IPS-20b (cell line): Measurements from ENCODE around the gene ZNF385A.

Experiments
- H3K27ac ChIP-seq: one replicate; pipeline ENCODE4 v1.5.1; 2013; ENCODE audit warnings: low read length
- H3K27me3 ChIP-seq: 2 replicates; pipeline ENCODE4 v1.6.1; 2013; ENCODE audit warnings: mild to moderate bottlenecking, low read length, inconsistent platforms; ENCODE audit not compliant: insufficient read depth
- H3K36me3 ChIP-seq: 2 replicates; pipeline ENCODE4 v1.6.1; 2013; ENCODE audit warnings: low read depth, mild to moderate bottlenecking, inconsistent platforms, low read length, moderate library complexity; ENCODE audit not compliant: insufficient read depth
- H3K4me1 ChIP-seq: 2 replicates; pipeline ENCODE4 v1.6.1; 2013; ENCODE audit warnings: mild to moderate bottlenecking, control low read depth, inconsistent platforms, low read length, moderate library complexity; ENCODE audit not compliant: insufficient read depth
- H3K4me3 ChIP-seq: 2 replicates; pipeline ENCODE4 v1.5.1; 2013; ENCODE audit warnings: mild to moderate bottlenecking, low read length, inconsistent platforms
- H3K9ac ChIP-seq: 2 replicates; pipeline ENCODE4 v1.6.1; 2013; ENCODE audit warnings: low read depth, mild to moderate bottlenecking, inconsistent platforms, low read length, moderate library complexity
- H3K9me3 ChIP-seq: 2 replicates; pipeline ENCODE4 v1.6.1; 2013; ENCODE audit warnings: mild to moderate bottlenecking, low read depth, low read length, inconsistent platforms; ENCODE audit not compliant: insufficient read depth

ZNF385A gene

DNA sequence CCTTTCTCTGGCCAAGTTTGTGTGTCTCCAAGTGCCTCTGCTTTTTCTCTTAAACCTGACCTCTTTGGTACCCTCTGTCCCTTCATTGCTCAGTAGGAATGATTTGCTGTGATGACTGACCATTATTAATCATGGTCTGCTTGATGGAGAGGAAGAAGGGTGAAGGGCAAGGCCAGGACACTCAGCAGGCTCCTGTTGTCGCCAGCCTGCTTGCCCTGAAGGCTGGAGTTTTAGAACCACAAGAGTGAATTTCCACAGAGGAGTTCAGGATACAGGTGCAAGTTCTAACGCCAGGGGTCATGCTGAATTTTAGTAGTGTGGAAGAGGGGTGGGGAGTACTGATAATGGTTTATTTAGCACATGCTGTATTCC lies 37.3 kb upstream of the ZNF385A start:
- peaks cover 99% of the 10 kb centered on the region for H3K27me3 ChIP-seq
- no peak overlapping the region for H3K27ac ChIP-seq
- H3K4me1 ChIP-seq, result peaks cover 26% of the 10 kb centered on the region; the same call in 1 of the 2 replicates
- H3K9ac ChIP-seq, result no peak overlapping the region
- H3K4me3 ChIP-seq, result no peak overlapping the region
- no peaks in the 10 kb centered on the region for H3K36me3 ChIP-seq
- H3K9me3 ChIP-seq, result no peaks in the 10 kb centered on the region

DNA sequence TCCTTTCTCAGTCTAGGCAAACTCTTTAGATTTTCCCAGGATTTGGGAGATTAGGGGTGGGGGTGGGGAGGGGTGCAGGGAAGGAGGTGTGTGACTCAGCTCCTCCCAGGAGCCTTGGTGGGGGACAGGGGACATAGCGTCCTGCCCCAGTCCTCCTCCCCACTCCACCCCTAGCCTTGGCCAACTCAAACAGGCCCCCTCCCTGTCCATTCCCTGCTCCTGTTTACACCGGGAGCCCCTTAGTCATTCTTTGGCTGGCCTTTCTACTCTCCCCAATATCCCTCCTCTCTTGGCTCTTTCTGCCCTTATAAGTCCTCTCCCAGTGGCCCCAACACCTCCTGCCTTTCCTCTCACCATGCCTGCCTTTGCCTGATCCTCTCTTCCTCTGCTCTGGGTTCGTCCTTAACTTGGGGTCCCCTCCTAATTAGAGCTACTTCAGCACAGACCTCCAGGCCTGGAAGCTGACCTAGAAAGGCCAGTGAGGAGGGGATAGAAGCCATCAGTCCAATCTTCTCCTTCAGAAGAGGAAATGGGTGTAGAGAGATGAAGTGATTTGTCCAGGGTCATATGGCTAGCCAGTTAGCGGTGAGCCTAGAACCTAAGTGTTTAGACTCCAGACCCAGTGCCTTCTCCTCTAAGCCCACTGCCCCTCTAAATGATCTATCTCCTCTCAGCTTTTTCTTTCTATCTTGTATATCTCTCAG lies 36.8 kb upstream of the ZNF385A start:
- Histone ChIP-seq H3K4me3 (no peak overlapping the region), H3K36me3 (no peaks in the 10 kb centered on the region), H3K4me1 (peaks cover 27% of the 10 kb centered on the region; the same call in 1 of the 2 replicates), H3K9ac (peak overlapping the region; percentile 36; the same call in 1 of the 2 replicates), H3K9me3 (no peaks in the 10 kb centered on the region), H3K27ac (no peak overlapping the region), H3K27me3 (peaks cover 98% of the 10 kb centered on the region)

GRCh38 chr12:54420766-54421144 lies 36.2 kb upstream of the ZNF385A start:
- H3K27me3 ChIP-seq, result peaks cover 92% of the 10 kb centered on the region
- H3K4me3 ChIP-seq, result no peak overlapping the region
- H3K27ac ChIP-seq, result no peak overlapping the region
- H3K36me3 ChIP-seq, result no peaks in the 10 kb centered on the region
- no peaks in the 10 kb centered on the region for H3K9me3 ChIP-seq
- H3K4me1 ChIP-seq, result peaks cover 27% of the 10 kb centered on the region; the same call in 1 of the 2 replicates
- H3K9ac ChIP-seq, result peak overlapping the region; percentile 36; the same call in 1 of the 2 replicates

GRCh38 chr12:54419088-54419887 lies 34.8 kb upstream of the ZNF385A start, which contains the start of gene ITGA5:
ITGA5 (minus strand) TSS chr12:54419266; CDS start chr12:54419198, 68 bp downstream.
- peaks cover 77% of the 10 kb centered on the region for H3K27me3 ChIP-seq
- H3K4me3 ChIP-seq, result peak within 1 kb of the TSS; percentile 80
- no peaks in the 10 kb centered on the region for H3K9me3 ChIP-seq
- H3K9ac ChIP-seq, result peak within 1 kb of the TSS; percentile 68; the same call in 1 of the 2 replicates
- no peak within 1 kb of the TSS for H3K27ac ChIP-seq
- no peaks in the 10 kb centered on the region for H3K36me3 ChIP-seq
- peaks cover 27% of the 10 kb centered on the region; the same call in 1 of the 2 replicates for H3K4me1 ChIP-seq

- Histone ChIP-seq H3K27me3 (peaks cover 70% of the 10 kb centered on the region), H3K4me1 (peaks cover 27% of the 10 kb centered on the region; the same call in 1 of the 2 replicates), H3K4me3 (peak overlapping the region; percentile 80), H3K9ac (peak overlapping the region; percentile 68; the same call in 1 of the 2 replicates), H3K36me3 (no peaks in the 10 kb centered on the region), H3K27ac (no peak overlapping the region), H3K9me3 (no peaks in the 10 kb centered on the region)
Observed at GRCh38 chr12:54418441-54419087, 34.0 kb upstream of the ZNF385A start.

GRCh38 chr12:54417712-54418440 lies 33.3 kb upstream of the ZNF385A start:
- no peaks in the 10 kb centered on the region for H3K36me3 ChIP-seq
- H3K27ac ChIP-seq, result no peak overlapping the region
- H3K9ac ChIP-seq, result peak overlapping the region; percentile 68; the same call in 1 of the 2 replicates
- H3K4me1 ChIP-seq, result peaks cover 27% of the 10 kb centered on the region; the same call in 1 of the 2 replicates
- H3K27me3 ChIP-seq, result peaks cover 64% of the 10 kb centered on the region
- H3K4me3 ChIP-seq, result peak overlapping the region; percentile 80
- H3K9me3 ChIP-seq, result no peaks in the 10 kb centered on the region

DNA sequence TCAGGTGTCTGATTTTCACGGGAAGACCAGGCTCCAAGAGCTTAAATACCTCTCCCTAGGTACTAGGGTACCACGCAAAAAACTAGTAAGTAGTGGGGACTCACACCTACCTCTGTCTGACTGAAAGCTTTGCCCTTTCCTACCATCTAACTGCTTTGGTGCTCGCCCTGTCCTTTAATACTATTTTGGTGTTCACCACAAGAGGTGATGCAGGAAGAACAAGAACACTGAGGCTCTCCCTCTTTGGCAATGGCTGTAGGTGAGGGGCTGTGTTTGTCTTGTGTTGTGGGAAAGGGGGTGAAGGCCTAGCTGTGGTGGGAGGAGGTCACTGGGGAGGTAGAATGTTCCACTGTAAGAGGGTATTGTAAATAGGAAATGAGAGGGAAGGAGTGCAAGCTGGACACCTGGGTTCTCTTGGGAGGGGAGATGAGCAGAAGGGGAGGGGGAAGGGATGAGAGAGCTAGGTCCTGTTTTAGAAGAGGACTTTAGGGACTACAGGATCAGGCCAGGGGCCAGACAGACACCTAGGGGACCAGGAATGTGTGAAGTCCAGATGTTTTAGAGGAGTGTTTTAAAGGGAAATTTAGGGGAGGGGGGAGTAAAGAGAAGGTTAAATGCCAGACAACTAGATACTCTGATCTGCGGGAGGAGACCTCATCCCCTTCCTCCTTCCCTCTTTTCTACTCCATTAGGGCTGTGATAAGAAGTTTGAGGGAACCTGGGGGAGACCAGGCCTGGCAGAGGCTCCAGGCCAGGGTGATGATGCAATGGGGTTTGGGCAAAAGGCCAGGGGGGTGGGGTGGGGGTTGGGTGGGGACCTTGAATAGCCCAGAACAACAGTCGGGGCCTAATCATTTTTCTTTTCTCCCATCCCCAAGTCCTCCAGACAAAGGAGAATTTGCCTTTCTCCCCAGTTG lies 32.4 kb upstream of the ZNF385A start:
- Histone ChIP-seq H3K4me1 (peaks cover 25% of the 10 kb centered on the region; the same call in 1 of the 2 replicates), H3K27me3 (peaks cover 54% of the 10 kb centered on the region), H3K4me3 (peak overlapping the region; percentile 80), H3K36me3 (no peaks in the 10 kb centered on the region), H3K9ac (no peak overlapping the region; the same call in 1 of the 2 replicates), H3K27ac (no peak overlapping the region), H3K9me3 (no peaks in the 10 kb centered on the region)

GRCh38 chr12:54415221-54415929 lies 30.8 kb upstream of the ZNF385A start:
- peaks cover 15% of the 10 kb centered on the region; the same call in 1 of the 2 replicates for H3K4me1 ChIP-seq
- no peak overlapping the region for H3K9ac ChIP-seq
- 0 out of 2 replicates have a peak, but pooled peaks cover 4% of the 10 kb centered on the region for H3K36me3 ChIP-seq
- no peak overlapping the region for H3K27ac ChIP-seq
- H3K4me3 ChIP-seq, result no peak overlapping the region
- H3K9me3 ChIP-seq, result no peaks in the 10 kb centered on the region
- H3K27me3 ChIP-seq, result peaks cover 39% of the 10 kb centered on the region

GRCh38 chr12:54413284-54414190 lies 29.0 kb upstream of the ZNF385A start:
- Histone ChIP-seq H3K4me1 (peaks cover 13% of the 10 kb centered on the region; the same call in 1 of the 2 replicates), H3K27ac (no peak overlapping the region), H3K4me3 (no peak overlapping the region), H3K27me3 (peaks cover 21% of the 10 kb centered on the region), H3K9me3 (no peaks in the 10 kb centered on the region), H3K36me3 (0 out of 2 replicates have a peak, but pooled peaks cover 4% of the 10 kb centered on the region), H3K9ac (no peak overlapping the region)
